H9 (cell line): ENCODE results near the gene AASS. TPM values are rescaled to one million over a fixed set of nuclear protein-coding genes. Genes with fewer than 3 reads are reported as not detected.

Experiments used
- DNase-seq: peaks from one replicate; pipeline ENCODE4 v3.0.0-alpha.2; 2017
- H2AFZ ChIP-seq: one replicate; pipeline ENCODE4 v1.6.1; 2013; ENCODE audit warnings: mild to moderate bottlenecking, low read length, control low read depth, moderate library complexity
- H2AK5ac ChIP-seq: 2 replicates; pipeline ENCODE4 v1.6.1; 2013; ENCODE audit warnings: low read length, control low read depth, mixed read lengths; ENCODE audit not compliant: insufficient read length
- H2BK120ac ChIP-seq: one replicate; pipeline ENCODE4 v1.6.1; 2013; ENCODE audit warnings: low read depth, mild to moderate bottlenecking, low read length, control low read depth, inconsistent platforms; ENCODE audit not compliant: poor library complexity, severe bottlenecking
- H2BK12ac ChIP-seq: 2 replicates; pipeline ENCODE4 v1.6.1; 2013; ENCODE audit warnings: low read length, control low read depth, mixed read lengths, low read depth; ENCODE audit not compliant: insufficient read length
- H2BK15ac ChIP-seq: 2 replicates; pipeline ENCODE4 v1.6.1; 2013; ENCODE audit warnings: low read depth, low read length, control low read depth
- H2BK20ac ChIP-seq: one replicate; pipeline ENCODE4 v1.6.1; 2013; ENCODE audit warnings: low read depth, mild to moderate bottlenecking, low read length, control low read depth, inconsistent platforms; ENCODE audit not compliant: poor library complexity, severe bottlenecking
- H2BK5ac ChIP-seq: 2 replicates; pipeline ENCODE4 v1.6.1; 2013; ENCODE audit warnings: low read length, control low read depth, mixed read lengths; ENCODE audit not compliant: insufficient read length
- H3K14ac ChIP-seq: 2 replicates; pipeline ENCODE4 v1.6.1; 2013; ENCODE audit warnings: low read length, control low read depth; ENCODE audit not compliant: insufficient read depth
- H3K18ac ChIP-seq: 2 replicates; pipeline ENCODE4 v1.6.1; 2013; ENCODE audit warnings: low read depth, mild to moderate bottlenecking, mixed read lengths, low read length, control low read depth; ENCODE audit not compliant: insufficient read length
- H3K23ac ChIP-seq: 2 replicates; pipeline ENCODE4 v1.6.1; 2013; ENCODE audit warnings: low read length, control low read depth, mixed read lengths, low read depth; ENCODE audit not compliant: insufficient read length
- H3K23me2 ChIP-seq: 2 replicates; pipeline ENCODE4 v1.6.1; 2013; ENCODE audit warnings: low read depth, mild to moderate bottlenecking, mixed read lengths, low read length, control low read depth; ENCODE audit not compliant: insufficient read length, poor library complexity, severe bottlenecking
- H3K27ac ChIP-seq: 2 replicates; pipeline ENCODE4 v1.5.1; 2013; ENCODE audit warnings: low read length, control low read depth, mixed read lengths, low read depth; ENCODE audit not compliant: insufficient read length
- H3K27me3 ChIP-seq: 2 replicates; pipeline ENCODE4 v1.6.1; 2013; ENCODE audit warnings: low read length, control low read depth, inconsistent platforms; ENCODE audit not compliant: insufficient read depth
- H3K4ac ChIP-seq: 2 replicates; pipeline ENCODE4 v1.6.1; 2013; ENCODE audit warnings: low read depth, mild to moderate bottlenecking, control low read depth, inconsistent platforms, low read length, moderate library complexity
- H3K4me1 ChIP-seq: 2 replicates; pipeline ENCODE4 v1.6.1; 2013; ENCODE audit warnings: low read length, control low read depth, inconsistent platforms; ENCODE audit not compliant: insufficient read depth
- H3K4me2 ChIP-seq: 2 replicates; pipeline ENCODE4 v1.6.1; 2013; ENCODE audit warnings: low read length, control low read depth, mixed read lengths; ENCODE audit not compliant: insufficient read length, insufficient read depth
- H3K56ac ChIP-seq: 2 replicates; pipeline ENCODE4 v1.6.1; 2013; ENCODE audit warnings: low read depth, mild to moderate bottlenecking, mixed read lengths, low read length, control low read depth; ENCODE audit not compliant: insufficient read length
- H3K79me1 ChIP-seq: 2 replicates; pipeline ENCODE4 v1.6.1; 2013; ENCODE audit warnings: low read depth, mild to moderate bottlenecking, moderate library complexity, low read length, control low read depth, inconsistent platforms; ENCODE audit not compliant: insufficient read depth, poor library complexity, severe bottlenecking
- H3K79me2 ChIP-seq: 2 replicates; pipeline ENCODE4 v1.6.1; 2013; ENCODE audit warnings: low read length, control low read depth, inconsistent platforms; ENCODE audit not compliant: insufficient read depth
- H3K9ac ChIP-seq: 2 replicates; pipeline ENCODE4 v1.6.1; 2013; ENCODE audit warnings: low read length, control low read depth, mixed read lengths; ENCODE audit not compliant: insufficient read length; ENCODE audit errors: extremely low read depth
- H3K9me3 ChIP-seq: one replicate; pipeline ENCODE4 v1.6.1; 2013; ENCODE audit warnings: low read depth, low read length, inconsistent platforms; ENCODE audit not compliant: control insufficient read depth
- H3T11ph ChIP-seq: one replicate; pipeline ENCODE4 v1.6.1; 2013; ENCODE audit warnings: mild to moderate bottlenecking, low read length, control low read depth, inconsistent platforms
- H4K20me1 ChIP-seq: one replicate; pipeline ENCODE4 v1.6.1; 2013; ENCODE audit not compliant: control insufficient read depth, insufficient read length, insufficient read depth
- H4K5ac ChIP-seq: 2 replicates; pipeline ENCODE4 v1.6.1; 2013; ENCODE audit warnings: low read depth, mild to moderate bottlenecking, mixed read lengths, low read length, control low read depth; ENCODE audit not compliant: insufficient read length
- H4K8ac ChIP-seq: replicated peaks from 2 replicates; pipeline ENCODE4 v1.6.1; 2013; ENCODE audit warnings: low read length, control low read depth, mixed read lengths, low read depth; ENCODE audit not compliant: insufficient read length
- H4K91ac ChIP-seq: 2 replicates; pipeline ENCODE4 v1.6.1; 2013; ENCODE audit warnings: low read depth, mild to moderate bottlenecking, moderate library complexity, mixed read lengths, low read length, control low read depth; ENCODE audit not compliant: insufficient read length
- H3K27ac Mint-ChIP-seq, 3 experiments: 2 replicates in 2 of 3; 3 replicates in 1 of 3; pipeline ENCODE4 v1.8.0; 2020 to 2021; ENCODE audit warnings: mixed read lengths in 3 of 3, mild to moderate bottlenecking in 1 of 3, moderate library complexity in 1 of 3
- H3K27me3 Mint-ChIP-seq: 2 replicates; pipeline ENCODE4 v1.8.0; 2021; ENCODE audit warnings: low read depth, mild to moderate bottlenecking, moderate library complexity, mixed read lengths
- H3K36me3 Mint-ChIP-seq, 3 experiments: 2 replicates in 2 of 3; 3 replicates in 1 of 3; pipeline ENCODE4 v1.8.0; 2020 to 2021; ENCODE audit warnings: low read depth in 3 of 3, mixed read lengths in 3 of 3; ENCODE audit not compliant: insufficient read depth in 1 of 3
- H3K4me1 Mint-ChIP-seq, 2 experiments: 2 replicates each; pipeline ENCODE4 v1.8.0; 2020; ENCODE audit warnings: mixed read lengths in 2 of 2
- H3K4me3 Mint-ChIP-seq, 2 experiments: 2 replicates in 1 of 2; 3 replicates in 1 of 2; pipeline ENCODE4 v1.8.0; 2020 to 2021; ENCODE audit warnings: mild to moderate bottlenecking in 2 of 2, mixed read lengths in 2 of 2, moderate library complexity in 1 of 2
- H3K9me3 Mint-ChIP-seq, 2 experiments: 2 replicates in 1 of 2; 3 replicates in 1 of 2; pipeline ENCODE4 v1.8.0; 2020; ENCODE audit warnings: mild to moderate bottlenecking in 2 of 2, mixed read lengths in 2 of 2, moderate library complexity in 1 of 2
- total RNA-seq: library from RNA; stranded (reverse); gene quantifications from 2 replicates; pipeline ENCODE4 v1.2.1, GENCODE V29; 2021
- TF ChIP-seq, protein P1 (sequence below): fragments of 200-600 bp; sonication (generic); conservative IDR thresholded peaks from 3 replicates; pipeline ENCODE4 v1.8.0; 2021; ENCODE audit warnings: antibody characterized with exemption, mild to moderate bottlenecking

Gene AASS
- total RNA-seq, 1 experiment from 2014 or later, result 398 TPM

- Histone ChIP-seq H2BK5ac (no peak overlapping the region), H3K18ac (no peak overlapping the region), H2AFZ (no peak overlapping the region), H2BK120ac (no peak overlapping the region), H3K4me2 (no peak overlapping the region), H4K5ac (no peak overlapping the region), H3K9ac (no peak overlapping the region), H3K27me3 (no peaks in the 10 kb centered on the region), H2BK15ac (no peak overlapping the region), H2BK20ac (no peak overlapping the region), H3K4me1 (no peaks in the 10 kb centered on the region), H4K91ac (no peak overlapping the region), H3T11ph (no peak overlapping the region), H2BK12ac (no peak overlapping the region), H3K79me2 (peaks cover 13% of the 10 kb centered on the region; the same call in 1 of the 2 replicates), H3K27ac (no peak overlapping the region), H3K23me2 (no peaks in the 10 kb centered on the region), H3K14ac (no peak overlapping the region), H3K79me1 (no peaks in the 10 kb centered on the region), H4K20me1 (no peaks in the 10 kb centered on the region), H3K56ac (no peak overlapping the region), H3K23ac (no peak overlapping the region), H3K4ac (no peak overlapping the region), H3K9me3 (no peaks in the 10 kb centered on the region), H4K8ac (no peak overlapping the region), H2AK5ac (no peak overlapping the region)
- Mint-ChIP-seq H3K27ac (no peak overlapping the region), H3K4me1 (peaks cover 11 to 22% of the 10 kb centered on the region in 2 experiments), H3K36me3 (peaks cover 68 to 99% (median 93%) of the 10 kb centered on the region in 3 experiments), H3K27me3 (no peaks in the 10 kb centered on the region), H3K9me3 (peaks cover 14 to 24% of the 10 kb centered on the region in 2 experiments), H3K4me3 (no peak overlapping the region)
- TF ChIP-seq, protein P1, sequence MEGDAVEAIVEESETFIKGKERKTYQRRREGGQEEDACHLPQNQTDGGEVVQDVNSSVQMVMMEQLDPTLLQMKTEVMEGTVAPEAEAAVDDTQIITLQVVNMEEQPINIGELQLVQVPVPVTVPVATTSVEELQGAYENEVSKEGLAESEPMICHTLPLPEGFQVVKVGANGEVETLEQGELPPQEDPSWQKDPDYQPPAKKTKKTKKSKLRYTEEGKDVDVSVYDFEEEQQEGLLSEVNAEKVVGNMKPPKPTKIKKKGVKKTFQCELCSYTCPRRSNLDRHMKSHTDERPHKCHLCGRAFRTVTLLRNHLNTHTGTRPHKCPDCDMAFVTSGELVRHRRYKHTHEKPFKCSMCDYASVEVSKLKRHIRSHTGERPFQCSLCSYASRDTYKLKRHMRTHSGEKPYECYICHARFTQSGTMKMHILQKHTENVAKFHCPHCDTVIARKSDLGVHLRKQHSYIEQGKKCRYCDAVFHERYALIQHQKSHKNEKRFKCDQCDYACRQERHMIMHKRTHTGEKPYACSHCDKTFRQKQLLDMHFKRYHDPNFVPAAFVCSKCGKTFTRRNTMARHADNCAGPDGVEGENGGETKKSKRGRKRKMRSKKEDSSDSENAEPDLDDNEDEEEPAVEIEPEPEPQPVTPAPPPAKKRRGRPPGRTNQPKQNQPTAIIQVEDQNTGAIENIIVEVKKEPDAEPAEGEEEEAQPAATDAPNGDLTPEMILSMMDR, result no peak
- no peak for DNase-seq
Observed at GRCh38 chr7:122103064-122103463, 41.0 kb downstream of the AASS start.
